PC-9 (cell line): ENCODE results near the gene OCA2. TPM values are rescaled to one million over a fixed set of nuclear protein-coding genes. Genes with fewer than 3 reads are reported as not detected.

ENCODE experiments used
- BruUV-seq: library from RNA; stranded (reverse); fragments of 400-500 nt; replicated peaks from 2 replicates; lab custom pipeline; 2021; lab: Mats Ljungman, UMichigan
- CTCF ChIA-PET: fragments of 300-600 bp; sonication (Branson Sonifier 250); formaldehyde crosslinking; loops from one replicate; lab custom pipeline; 2022; ENCODE audit warnings: antibody characterized with exemption; lab: Charles Lee
- POLR2A ChIA-PET: fragments of 300-600 bp; sonication (Branson Sonifier 250); formaldehyde crosslinking; loops from one replicate; lab custom pipeline; 2022; ENCODE audit warnings: antibody characterized with exemption; ENCODE audit not compliant: unreplicated experiment; lab: Charles Lee
- DNase-seq, 2 experiments: peaks; one replicate each; pipeline versions ENCODE4 v3.0.0 to v3.0.0-alpha.2; 2015 to 2022; ENCODE audit warnings: mixed read lengths in 1 of 2
- H2AFZ ChIP-seq: fragments of 200-600 bp; sonication (generic); 2 replicates; pipeline ENCODE4 v1.8.1; 2017; ENCODE audit warnings: antibody characterized with exemption
- H3F3A ChIP-seq: fragments of 200-600 bp; sonication (generic); 2 replicates; pipeline ENCODE4 v1.8.1; 2017; ENCODE audit warnings: antibody characterized with exemption, mild to moderate bottlenecking, low read depth; ENCODE audit not compliant: insufficient read depth
- H3K27ac ChIP-seq: fragments of 200-600 bp; sonication (generic); 2 replicates; pipeline ENCODE4 v1.6.1; 2016; ENCODE audit warnings: mixed run types
- H3K27me3 ChIP-seq: fragments of 200-600 bp; sonication (generic); 2 replicates; pipeline ENCODE4 v1.6.1; 2016; ENCODE audit warnings: low read depth, mixed run types; ENCODE audit not compliant: insufficient read depth
- H3K36me3 ChIP-seq: fragments of 200-600 bp; sonication (generic); 2 replicates; pipeline ENCODE4 v1.6.1; 2016; ENCODE audit warnings: low read depth, mixed run types
- H3K4me1 ChIP-seq: fragments of 200-600 bp; sonication (generic); replicated peaks from 2 replicates; pipeline ENCODE4 v1.6.1; 2016; ENCODE audit warnings: mixed run types; ENCODE audit not compliant: insufficient read depth
- H3K4me2 ChIP-seq: fragments of 200-600 bp; sonication (generic); 2 replicates; pipeline ENCODE4 v1.6.1; 2017; ENCODE audit warnings: mixed run types
- H3K4me3 ChIP-seq: fragments of 200-600 bp; sonication (generic); 2 replicates; pipeline ENCODE4 v1.6.1; 2016; ENCODE audit warnings: mixed run types
- H3K79me2 ChIP-seq: fragments of 200-600 bp; sonication (generic); 2 replicates; pipeline ENCODE4 v1.6.1; 2017; ENCODE audit warnings: low read depth, mixed run types
- H3K9me2 ChIP-seq: fragments of 200-600 bp; sonication (generic); 2 replicates; pipeline ENCODE4 v1.8.1; 2017; ENCODE audit warnings: mild to moderate bottlenecking; ENCODE audit not compliant: insufficient read depth
- H3K9me3 ChIP-seq: fragments of 200-600 bp; sonication (generic); 2 replicates; pipeline ENCODE4 v1.8.1; 2016; ENCODE audit warnings: low read depth; ENCODE audit not compliant: insufficient read depth
- H4K20me1 ChIP-seq: fragments of 200-600 bp; sonication (generic); 2 replicates; pipeline ENCODE4 v1.8.1; 2017; ENCODE audit not compliant: insufficient read depth
- EZH2 ChIP-seq: fragments of 200-600 bp; sonication (generic); IDR thresholded peaks from 2 replicates; pipeline ENCODE4 v1.8.0; 2017; ENCODE audit warnings: antibody characterized with exemption, low read depth
- intact Hi-C: fragments of 100-400 bp; cut with micrococcal nuclease; formaldehyde crosslinking; loops from one replicate; pipeline ENCODE4 v1.10.0; 2022; ENCODE audit not compliant: unreplicated experiment
- total RNA-seq: library from RNA; stranded (reverse); gene quantifications from 2 replicates; pipeline ENCODE4 v1.2.3, GENCODE V29; 2021
- TF ChIP-seq, protein P1 (sequence below): fragments of 200-600 bp; sonication (generic); conservative IDR thresholded peaks from 2 replicates; pipeline ENCODE4 v1.6.1; 2017; ENCODE audit warnings: mixed run types, antibody characterized with exemption, mild to moderate bottlenecking, moderate library complexity

Gene OCA2
- total RNA-seq, 1 experiment from 2014 or later: not detected

DNA sequence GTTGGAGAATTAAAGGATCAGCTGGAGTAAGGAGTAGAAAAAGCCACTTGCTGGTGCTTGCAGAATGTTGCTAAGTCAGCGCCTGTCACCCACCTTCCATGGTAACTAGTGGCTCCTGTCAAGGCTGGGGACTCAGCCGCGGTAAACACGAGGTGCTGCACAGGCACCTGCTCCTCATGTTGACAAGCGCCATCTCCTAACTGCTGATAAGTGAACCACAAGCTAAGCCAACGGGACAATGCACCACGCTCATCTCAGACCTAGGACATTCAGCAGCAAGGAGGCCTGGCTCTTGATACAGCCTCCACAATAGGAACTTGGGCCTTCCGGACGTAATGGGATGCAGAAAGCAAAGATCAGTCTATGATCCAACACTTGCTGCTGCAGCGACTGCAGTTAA, 264.4 kb downstream of the OCA2 start:
- POLR2A ChIA-PET: no interaction called here
- Histone ChIP-seq H3K4me3 (no peak overlapping the region), H3K9me2 (no peaks in the 10 kb centered on the region), H3K36me3 (no peaks in the 10 kb centered on the region), H3K4me1 (no peaks in the 10 kb centered on the region), H3K27ac (no peak overlapping the region), H3K79me2 (no peaks in the 10 kb centered on the region), H3K9me3 (no peaks in the 10 kb centered on the region), H3F3A (no peaks in the 10 kb centered on the region), H3K4me2 (no peak overlapping the region), H4K20me1 (no peaks in the 10 kb centered on the region), H2AFZ (no peak overlapping the region), H3K27me3 (peaks cover 40% of the 10 kb centered on the region)
- intact Hi-C loops: no loop called here
- TF ChIP-seq, protein P1, sequence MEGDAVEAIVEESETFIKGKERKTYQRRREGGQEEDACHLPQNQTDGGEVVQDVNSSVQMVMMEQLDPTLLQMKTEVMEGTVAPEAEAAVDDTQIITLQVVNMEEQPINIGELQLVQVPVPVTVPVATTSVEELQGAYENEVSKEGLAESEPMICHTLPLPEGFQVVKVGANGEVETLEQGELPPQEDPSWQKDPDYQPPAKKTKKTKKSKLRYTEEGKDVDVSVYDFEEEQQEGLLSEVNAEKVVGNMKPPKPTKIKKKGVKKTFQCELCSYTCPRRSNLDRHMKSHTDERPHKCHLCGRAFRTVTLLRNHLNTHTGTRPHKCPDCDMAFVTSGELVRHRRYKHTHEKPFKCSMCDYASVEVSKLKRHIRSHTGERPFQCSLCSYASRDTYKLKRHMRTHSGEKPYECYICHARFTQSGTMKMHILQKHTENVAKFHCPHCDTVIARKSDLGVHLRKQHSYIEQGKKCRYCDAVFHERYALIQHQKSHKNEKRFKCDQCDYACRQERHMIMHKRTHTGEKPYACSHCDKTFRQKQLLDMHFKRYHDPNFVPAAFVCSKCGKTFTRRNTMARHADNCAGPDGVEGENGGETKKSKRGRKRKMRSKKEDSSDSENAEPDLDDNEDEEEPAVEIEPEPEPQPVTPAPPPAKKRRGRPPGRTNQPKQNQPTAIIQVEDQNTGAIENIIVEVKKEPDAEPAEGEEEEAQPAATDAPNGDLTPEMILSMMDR: no peak
- TF ChIP-seq EZH2: no peak
- no TSS peak for BruUV-seq
- DNase-seq: no peak
- CTCF ChIA-PET: no interaction called here

- TF ChIP-seq, protein P1: no peak
- no peak for TF ChIP-seq EZH2
- Histone ChIP-seq H3K27me3 (peaks cover 40% of the 10 kb centered on the region), H4K20me1 (no peaks in the 10 kb centered on the region), H3F3A (no peaks in the 10 kb centered on the region), H3K4me1 (no peaks in the 10 kb centered on the region), H3K9me2 (no peaks in the 10 kb centered on the region), H3K27ac (no peak overlapping the region), H3K9me3 (no peaks in the 10 kb centered on the region), H2AFZ (no peak overlapping the region), H3K36me3 (no peaks in the 10 kb centered on the region), H3K4me3 (no peak overlapping the region), H3K79me2 (no peaks in the 10 kb centered on the region), H3K4me2 (no peak overlapping the region)
- ChIA-PET CTCF (no interaction called here), POLR2A (no interaction called here)
- BruUV-seq: no TSS peak
- intact Hi-C loops: no loop called here
- no peak for DNase-seq
These were observed 265.1 kb downstream of the OCA2 start for GRCh38 chr15:27833974-27834373.

GRCh38 chr15:27833178-27833577, 265.9 kb downstream of the OCA2 start:
- ChIA-PET CTCF (no interaction called here), POLR2A (no interaction called here)
- Histone ChIP-seq H3K4me1 (no peaks in the 10 kb centered on the region), H3K4me3 (no peak overlapping the region), H3K79me2 (no peaks in the 10 kb centered on the region), H3F3A (no peaks in the 10 kb centered on the region), H2AFZ (no peak overlapping the region), H3K27me3 (peaks cover 48% of the 10 kb centered on the region), H4K20me1 (no peaks in the 10 kb centered on the region), H3K4me2 (no peak overlapping the region), H3K36me3 (no peaks in the 10 kb centered on the region), H3K27ac (no peak overlapping the region), H3K9me3 (no peaks in the 10 kb centered on the region), H3K9me2 (no peaks in the 10 kb centered on the region)
- intact Hi-C loops: no loop called here
- TF ChIP-seq EZH2: no peak
- TF ChIP-seq, protein P1: no peak
- DNase-seq: no peak
- BruUV-seq: no TSS peak
